H9 (cell line): Measurements from ENCODE around the gene BRF1. TPM values are rescaled to one million over a fixed set of nuclear protein-coding genes. Genes with fewer than 3 reads are reported as not detected.

Experiments used
- DNase-seq: peaks from one replicate; pipeline ENCODE4 v3.0.0-alpha.2; 2017
- H2AFZ ChIP-seq: one replicate; pipeline ENCODE4 v1.6.1; 2013; ENCODE audit warnings: mild to moderate bottlenecking, low read length, control low read depth, moderate library complexity
- H2AK5ac ChIP-seq: 2 replicates; pipeline ENCODE4 v1.6.1; 2013; ENCODE audit warnings: low read length, control low read depth, mixed read lengths; ENCODE audit not compliant: insufficient read length
- H2BK120ac ChIP-seq: one replicate; pipeline ENCODE4 v1.6.1; 2013; ENCODE audit warnings: low read depth, mild to moderate bottlenecking, low read length, control low read depth, inconsistent platforms; ENCODE audit not compliant: poor library complexity, severe bottlenecking
- H2BK12ac ChIP-seq: 2 replicates; pipeline ENCODE4 v1.6.1; 2013; ENCODE audit warnings: low read length, control low read depth, mixed read lengths, low read depth; ENCODE audit not compliant: insufficient read length
- H2BK15ac ChIP-seq: 2 replicates; pipeline ENCODE4 v1.6.1; 2013; ENCODE audit warnings: low read depth, low read length, control low read depth
- H2BK20ac ChIP-seq: one replicate; pipeline ENCODE4 v1.6.1; 2013; ENCODE audit warnings: low read depth, mild to moderate bottlenecking, low read length, control low read depth, inconsistent platforms; ENCODE audit not compliant: poor library complexity, severe bottlenecking
- H2BK5ac ChIP-seq: 2 replicates; pipeline ENCODE4 v1.6.1; 2013; ENCODE audit warnings: low read length, control low read depth, mixed read lengths; ENCODE audit not compliant: insufficient read length
- H3K14ac ChIP-seq: 2 replicates; pipeline ENCODE4 v1.6.1; 2013; ENCODE audit warnings: low read length, control low read depth; ENCODE audit not compliant: insufficient read depth
- H3K18ac ChIP-seq: 2 replicates; pipeline ENCODE4 v1.6.1; 2013; ENCODE audit warnings: low read depth, mild to moderate bottlenecking, mixed read lengths, low read length, control low read depth; ENCODE audit not compliant: insufficient read length
- H3K23ac ChIP-seq: 2 replicates; pipeline ENCODE4 v1.6.1; 2013; ENCODE audit warnings: low read length, control low read depth, mixed read lengths, low read depth; ENCODE audit not compliant: insufficient read length
- H3K23me2 ChIP-seq: 2 replicates; pipeline ENCODE4 v1.6.1; 2013; ENCODE audit warnings: low read depth, mild to moderate bottlenecking, mixed read lengths, low read length, control low read depth; ENCODE audit not compliant: insufficient read length, poor library complexity, severe bottlenecking
- H3K27ac ChIP-seq: 2 replicates; pipeline ENCODE4 v1.5.1; 2013; ENCODE audit warnings: low read length, control low read depth, mixed read lengths, low read depth; ENCODE audit not compliant: insufficient read length
- H3K27me3 ChIP-seq: 2 replicates; pipeline ENCODE4 v1.6.1; 2013; ENCODE audit warnings: low read length, control low read depth, inconsistent platforms; ENCODE audit not compliant: insufficient read depth
- H3K4ac ChIP-seq: 2 replicates; pipeline ENCODE4 v1.6.1; 2013; ENCODE audit warnings: low read depth, mild to moderate bottlenecking, control low read depth, inconsistent platforms, low read length, moderate library complexity
- H3K4me1 ChIP-seq: 2 replicates; pipeline ENCODE4 v1.6.1; 2013; ENCODE audit warnings: low read length, control low read depth, inconsistent platforms; ENCODE audit not compliant: insufficient read depth
- H3K4me2 ChIP-seq: 2 replicates; pipeline ENCODE4 v1.6.1; 2013; ENCODE audit warnings: low read length, control low read depth, mixed read lengths; ENCODE audit not compliant: insufficient read length, insufficient read depth
- H3K56ac ChIP-seq: 2 replicates; pipeline ENCODE4 v1.6.1; 2013; ENCODE audit warnings: low read depth, mild to moderate bottlenecking, mixed read lengths, low read length, control low read depth; ENCODE audit not compliant: insufficient read length
- H3K79me1 ChIP-seq: 2 replicates; pipeline ENCODE4 v1.6.1; 2013; ENCODE audit warnings: low read depth, mild to moderate bottlenecking, moderate library complexity, low read length, control low read depth, inconsistent platforms; ENCODE audit not compliant: insufficient read depth, poor library complexity, severe bottlenecking
- H3K79me2 ChIP-seq: 2 replicates; pipeline ENCODE4 v1.6.1; 2013; ENCODE audit warnings: low read length, control low read depth, inconsistent platforms; ENCODE audit not compliant: insufficient read depth
- H3K9ac ChIP-seq: 2 replicates; pipeline ENCODE4 v1.6.1; 2013; ENCODE audit warnings: low read length, control low read depth, mixed read lengths; ENCODE audit not compliant: insufficient read length; ENCODE audit errors: extremely low read depth
- H3K9me3 ChIP-seq: one replicate; pipeline ENCODE4 v1.6.1; 2013; ENCODE audit warnings: low read depth, low read length, inconsistent platforms; ENCODE audit not compliant: control insufficient read depth
- H3T11ph ChIP-seq: one replicate; pipeline ENCODE4 v1.6.1; 2013; ENCODE audit warnings: mild to moderate bottlenecking, low read length, control low read depth, inconsistent platforms
- H4K20me1 ChIP-seq: one replicate; pipeline ENCODE4 v1.6.1; 2013; ENCODE audit not compliant: control insufficient read depth, insufficient read length, insufficient read depth
- H4K5ac ChIP-seq: 2 replicates; pipeline ENCODE4 v1.6.1; 2013; ENCODE audit warnings: low read depth, mild to moderate bottlenecking, mixed read lengths, low read length, control low read depth; ENCODE audit not compliant: insufficient read length
- H4K8ac ChIP-seq: replicated peaks from 2 replicates; pipeline ENCODE4 v1.6.1; 2013; ENCODE audit warnings: low read length, control low read depth, mixed read lengths, low read depth; ENCODE audit not compliant: insufficient read length
- H4K91ac ChIP-seq: 2 replicates; pipeline ENCODE4 v1.6.1; 2013; ENCODE audit warnings: low read depth, mild to moderate bottlenecking, moderate library complexity, mixed read lengths, low read length, control low read depth; ENCODE audit not compliant: insufficient read length
- H3K27ac Mint-ChIP-seq, 3 experiments: 2 replicates in 2 of 3; 3 replicates in 1 of 3; pipeline ENCODE4 v1.8.0; 2020 to 2021; ENCODE audit warnings: mixed read lengths in 3 of 3, mild to moderate bottlenecking in 1 of 3, moderate library complexity in 1 of 3
- H3K27me3 Mint-ChIP-seq: 2 replicates; pipeline ENCODE4 v1.8.0; 2021; ENCODE audit warnings: low read depth, mild to moderate bottlenecking, moderate library complexity, mixed read lengths
- H3K36me3 Mint-ChIP-seq, 3 experiments: 2 replicates in 2 of 3; 3 replicates in 1 of 3; pipeline ENCODE4 v1.8.0; 2020 to 2021; ENCODE audit warnings: low read depth in 3 of 3, mixed read lengths in 3 of 3; ENCODE audit not compliant: insufficient read depth in 1 of 3
- H3K4me1 Mint-ChIP-seq, 2 experiments: 2 replicates each; pipeline ENCODE4 v1.8.0; 2020; ENCODE audit warnings: mixed read lengths in 2 of 2
- H3K4me3 Mint-ChIP-seq, 2 experiments: 2 replicates in 1 of 2; 3 replicates in 1 of 2; pipeline ENCODE4 v1.8.0; 2020 to 2021; ENCODE audit warnings: mild to moderate bottlenecking in 2 of 2, mixed read lengths in 2 of 2, moderate library complexity in 1 of 2
- H3K9me3 Mint-ChIP-seq, 2 experiments: 2 replicates in 1 of 2; 3 replicates in 1 of 2; pipeline ENCODE4 v1.8.0; 2020; ENCODE audit warnings: mild to moderate bottlenecking in 2 of 2, mixed read lengths in 2 of 2, moderate library complexity in 1 of 2
- CTCF ChIP-seq: fragments of 200-600 bp; sonication (generic); conservative IDR thresholded peaks from 3 replicates; pipeline ENCODE4 v1.8.0; 2021; ENCODE audit warnings: antibody characterized with exemption, mild to moderate bottlenecking
- WGBS: extraction: QIAGEN DNeasy Blood & Tissue Kit; methylation state at CpG from one replicate; pipeline ENCODE4 v1.1.7; 2013; ENCODE audit warnings: missing lambda C conversion rate, low lambda C conversion rate, mixed read lengths; ENCODE audit not compliant: insufficient read length; ENCODE audit errors: extremely low coverage; 5-methylcytosine and 5-hydroxymethylcytosine counted together
- total RNA-seq: library from RNA; stranded (reverse); gene quantifications from 2 replicates; pipeline ENCODE4 v1.2.1, GENCODE V29; 2021

The BRF1 gene
- total RNA-seq, 1 experiment from 2014 or later = 28.3 TPM

DNA sequence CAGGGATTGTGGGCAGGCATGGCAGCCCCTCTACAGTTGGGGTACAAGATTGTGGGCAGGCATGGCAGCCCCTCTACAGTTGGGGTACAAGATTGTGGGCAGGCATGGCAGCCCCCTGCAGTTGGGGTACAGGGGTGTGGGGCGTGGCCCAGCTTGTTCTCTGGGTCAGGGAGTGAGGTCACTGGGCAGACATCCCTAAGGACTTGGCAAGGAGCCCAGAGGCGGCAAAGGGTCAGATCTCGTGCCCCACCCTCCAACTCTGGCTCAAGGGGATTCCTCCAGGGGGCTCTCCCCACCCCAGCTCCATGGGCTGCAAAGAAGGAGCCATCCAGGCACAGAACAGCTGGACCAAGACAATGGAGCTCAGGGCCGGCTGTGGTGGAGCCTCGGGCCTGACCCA, 93.9 kb downstream of the BRF1 start:
- Histone ChIP-seq H3K79me2 (no peaks in the 10 kb centered on the region), H3K14ac (no peak overlapping the region), H2BK120ac (no peak overlapping the region), H3K23ac (no peak overlapping the region), H3T11ph (no peak overlapping the region), H4K20me1 (no peaks in the 10 kb centered on the region), H3K79me1 (no peaks in the 10 kb centered on the region), H2BK15ac (no peak overlapping the region), H2BK5ac (no peak overlapping the region), H4K8ac (no peak overlapping the region), H3K56ac (no peak overlapping the region), H3K4me1 (no peaks in the 10 kb centered on the region), H3K23me2 (no peaks in the 10 kb centered on the region), H2AFZ (no peak overlapping the region), H3K9me3 (no peaks in the 10 kb centered on the region), H2BK12ac (no peak overlapping the region), H3K27ac (no peak overlapping the region), H2AK5ac (no peak overlapping the region), H2BK20ac (no peak overlapping the region), H3K9ac (no peak overlapping the region), H4K5ac (no peak overlapping the region), H3K18ac (no peak overlapping the region), H3K4me2 (no peak overlapping the region), H4K91ac (no peak overlapping the region), H3K27me3 (no peaks in the 10 kb centered on the region), H3K4ac (no peak overlapping the region)
- TF ChIP-seq CTCF = no peak
- Mint-ChIP-seq H3K27me3 (peaks cover 1% of the 10 kb centered on the region; the same call in 1 of the 2 replicates), H3K4me3 (no peak overlapping the region), H3K36me3 (no peaks in the 10 kb centered on the region; a peak in 1 of 7 replicates), H3K9me3 (no peaks in the 10 kb centered on the region), H3K4me1 (no peaks in the 10 kb centered on the region; a peak in 2 of 4 replicates), H3K27ac (no peak overlapping the region)
- no peak for DNase-seq
- WGBS = no CpG with 5 or more reads among the region's 5 CpGs
